ENCODE data around the gene TMEM184A. TPM values are rescaled to one million over a fixed set of nuclear protein-coding genes. Genes with fewer than 3 reads are reported as not detected.

Gene TMEM184A
- total RNA-seq, 1 donor from 2014 or later, result 0.23 TPM

Other genes starting within 250 kb of the TMEM184A start
- 2.1 TPM in 2 replicates for gene MICALL2, start 96.7 kb downstream of the TMEM184A start, total RNA-seq
- 86.7 and 91.0 TPM in 2 replicates for gene INTS1, start 51.8 kb downstream of the TMEM184A start, total RNA-seq
- gene MAFK, start 25.5 kb downstream of the TMEM184A start, total RNA-seq, result 29.6 and 30.4 TPM in 2 replicates
- 44.5 and 45.9 TPM in 2 replicates for gene PSMG3, start 13.8 kb upstream of the TMEM184A start, total RNA-seq
- not detected in 2 replicates for gene ELFN1, start 114.1 kb upstream of the TMEM184A start, total RNA-seq